GM19240 (cell line): Measurements from ENCODE around the gene OTULIN.

ENCODE experiments used
- DNase-seq: peaks from one replicate; pipeline ENCODE4 v3.0.0; 2011; ENCODE audit warnings: low spot score; ENCODE audit not compliant: insufficient read length

Gene OTULIN

DNA sequence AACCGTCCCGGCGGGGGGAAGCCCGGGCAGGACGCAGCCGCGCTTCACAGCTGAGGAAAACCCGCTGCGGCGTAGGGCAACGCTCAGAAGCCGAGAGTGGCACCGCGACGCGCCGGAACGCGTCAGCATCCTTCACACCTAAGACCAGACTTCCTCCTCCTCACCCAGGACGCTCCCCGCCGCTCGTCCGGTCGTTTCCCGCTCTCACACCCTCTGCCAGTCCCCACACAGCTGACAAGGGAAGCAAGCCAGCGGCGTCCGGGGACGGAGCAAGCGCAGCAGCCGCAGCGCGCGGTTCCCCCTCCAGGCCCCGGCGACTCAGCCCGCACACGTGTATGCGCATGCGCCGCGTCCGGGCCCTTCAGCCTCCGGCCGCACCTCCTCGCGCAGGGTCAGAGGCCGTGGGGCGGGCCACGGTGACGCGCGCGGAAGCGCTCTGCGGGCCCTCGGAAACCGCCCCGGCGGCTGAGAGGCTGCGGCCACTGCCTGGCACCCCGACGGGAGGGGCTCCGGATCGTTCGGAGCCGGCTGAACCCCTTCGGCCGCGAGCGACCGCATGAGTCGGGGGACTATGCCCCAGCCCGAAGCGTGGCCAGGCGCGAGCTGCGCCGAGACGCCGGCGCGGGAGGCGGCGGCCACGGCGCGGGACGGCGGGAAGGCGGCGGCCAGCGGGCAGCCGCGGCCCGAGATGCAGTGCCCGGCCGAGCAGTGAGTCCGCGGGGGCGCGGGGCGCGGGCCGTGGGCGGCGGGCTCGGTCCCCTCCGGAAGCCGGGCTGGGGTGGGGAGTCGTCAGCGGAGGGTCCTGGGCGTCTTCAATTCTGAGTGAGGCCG lies at the start of gene OTULIN:
TSS of gene OTULIN (plus strand) at position 449 of the 831 bp plus-strand sequence. CDS start at position 557, 108 bp downstream.
- DNase-seq, result peak; percentile 76

DNA sequence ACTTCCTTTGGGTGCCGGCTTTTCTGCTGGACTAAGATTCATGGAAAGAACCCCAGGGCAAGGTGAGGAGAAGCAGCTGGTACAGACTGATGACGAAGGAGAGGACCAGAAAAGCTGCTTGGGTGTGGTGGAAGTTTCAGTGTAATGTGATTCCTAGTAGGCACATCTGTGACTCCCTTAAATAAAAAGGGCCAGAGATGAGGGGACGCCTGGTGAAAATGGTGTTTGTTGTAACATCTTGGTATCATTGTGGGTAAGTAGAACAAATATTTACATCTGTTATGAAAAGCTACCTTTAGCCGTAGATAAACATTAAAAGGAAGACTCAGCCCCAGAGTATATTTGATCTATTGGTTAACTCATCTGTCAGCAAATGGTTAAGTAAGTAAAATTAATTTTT lies 49.2 kb upstream of the OTULIN start:
- no peak for DNase-seq

DNA sequence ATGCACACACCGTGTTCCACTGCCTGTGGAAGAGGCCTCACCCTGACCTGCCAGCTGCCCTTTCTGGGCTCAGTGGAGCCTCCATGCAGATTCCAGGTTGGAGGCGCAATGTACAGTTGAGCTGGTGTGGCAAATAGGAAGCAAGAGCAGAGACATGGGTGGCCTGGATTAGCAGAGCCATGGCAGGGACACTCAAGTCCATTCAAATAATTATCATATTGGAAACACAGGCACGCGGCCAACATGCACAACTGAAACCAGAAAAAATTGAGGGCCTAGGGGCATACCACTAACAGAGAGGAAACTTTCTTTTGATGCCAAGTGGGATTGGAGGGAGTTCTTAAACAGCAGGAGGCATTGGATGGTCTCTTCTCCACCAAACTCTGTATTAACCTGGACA lies 47.1 kb upstream of the OTULIN start:
- DNase-seq, result no peak

DNA sequence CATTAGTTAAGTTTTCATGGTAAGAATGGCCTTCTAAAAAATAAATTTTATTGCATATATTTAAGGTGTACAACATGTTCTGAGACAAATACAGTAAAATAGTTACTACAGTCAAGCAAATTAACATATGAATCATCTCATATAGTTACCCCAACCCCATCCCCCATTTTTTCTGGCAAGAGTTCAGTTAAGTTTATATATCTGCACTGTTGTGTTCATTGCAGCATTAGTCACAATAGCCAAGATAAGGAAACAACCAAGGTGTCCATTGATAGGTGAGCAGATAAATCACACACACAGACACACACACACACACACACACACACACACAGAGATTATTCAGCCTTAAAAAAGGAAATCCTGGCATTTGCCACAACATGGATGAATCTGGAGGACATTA lies 37.2 kb upstream of the OTULIN start:
- DNase-seq, result no peak

DNA sequence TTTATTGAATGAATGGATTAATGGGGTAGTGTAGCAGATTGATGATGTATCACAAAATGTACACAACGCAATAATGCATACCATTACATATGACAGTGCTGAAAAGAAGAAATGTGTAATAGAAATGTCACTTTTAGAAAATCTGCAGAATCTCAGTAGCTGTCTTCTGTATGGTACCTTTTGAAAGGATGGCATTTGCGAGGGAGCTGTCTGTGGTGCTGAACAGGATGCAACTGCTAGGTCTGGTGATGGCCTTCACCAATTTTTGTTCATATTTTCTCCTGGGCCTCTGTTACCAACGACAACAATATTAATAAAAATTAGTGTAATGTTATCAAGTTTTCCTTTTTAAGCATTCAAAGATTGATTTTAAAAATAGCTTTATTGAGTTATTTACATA lies 36.2 kb upstream of the OTULIN start:
- DNase-seq, result peak; percentile 28

DNA sequence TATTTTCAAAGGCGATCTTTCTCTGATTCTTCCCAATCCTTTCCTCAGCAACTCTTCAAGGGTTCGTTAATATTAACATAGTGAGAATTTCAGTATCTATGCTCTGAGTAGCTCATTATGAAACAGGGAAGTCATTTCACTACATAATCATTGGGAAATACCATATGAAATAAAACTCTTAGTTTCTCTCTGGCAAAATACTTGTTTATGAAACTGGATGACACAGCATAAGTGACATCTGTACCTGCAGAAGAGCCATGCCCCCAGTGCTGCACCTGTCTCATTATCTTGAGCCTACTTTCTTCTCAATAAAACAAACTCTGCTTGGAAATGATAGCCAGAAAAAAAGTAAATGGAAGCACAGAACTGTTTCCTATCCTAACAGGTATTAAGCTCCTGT lies 33.8 kb upstream of the OTULIN start:
- no peak for DNase-seq

DNA sequence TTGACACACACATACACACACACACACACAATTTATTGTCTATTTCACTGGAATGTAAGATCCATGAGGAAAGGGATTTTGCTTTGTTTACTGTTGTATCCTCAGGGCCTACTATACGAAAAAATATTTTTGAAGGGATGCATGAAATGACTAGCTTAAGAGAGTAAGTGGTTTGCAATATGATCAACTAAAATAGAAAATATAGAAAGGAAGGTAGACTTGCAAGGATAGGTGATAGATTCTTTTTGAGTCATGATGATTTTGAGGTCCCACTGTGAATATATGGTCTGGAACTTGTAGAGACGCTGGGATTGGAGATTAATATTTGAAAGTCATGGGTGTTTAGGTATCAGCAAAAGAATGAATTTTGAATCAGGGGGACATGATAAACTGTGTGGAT lies 28.9 kb upstream of the OTULIN start:
- no peak for DNase-seq

DNA sequence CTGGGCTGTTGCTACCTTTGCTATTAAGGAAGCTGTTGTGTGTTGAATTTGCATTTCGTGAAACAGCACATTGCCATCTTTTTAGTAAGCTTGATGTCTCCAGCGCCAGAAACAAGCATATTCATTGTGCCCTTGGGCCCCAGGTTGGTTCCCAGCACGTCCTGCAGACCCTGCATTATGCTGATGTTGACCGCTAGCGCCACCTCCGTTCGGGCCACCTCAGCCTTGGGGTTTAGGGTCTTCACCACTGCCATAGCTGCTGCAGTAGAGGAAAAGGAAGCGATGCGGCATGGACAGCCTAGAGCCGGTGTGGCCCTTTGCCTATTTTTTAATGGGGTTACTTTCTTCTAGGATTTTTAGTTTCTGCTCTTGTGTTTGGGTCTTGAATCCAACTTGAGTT lies 23.8 kb upstream of the OTULIN start:
- DNase-seq, result no peak

DNA sequence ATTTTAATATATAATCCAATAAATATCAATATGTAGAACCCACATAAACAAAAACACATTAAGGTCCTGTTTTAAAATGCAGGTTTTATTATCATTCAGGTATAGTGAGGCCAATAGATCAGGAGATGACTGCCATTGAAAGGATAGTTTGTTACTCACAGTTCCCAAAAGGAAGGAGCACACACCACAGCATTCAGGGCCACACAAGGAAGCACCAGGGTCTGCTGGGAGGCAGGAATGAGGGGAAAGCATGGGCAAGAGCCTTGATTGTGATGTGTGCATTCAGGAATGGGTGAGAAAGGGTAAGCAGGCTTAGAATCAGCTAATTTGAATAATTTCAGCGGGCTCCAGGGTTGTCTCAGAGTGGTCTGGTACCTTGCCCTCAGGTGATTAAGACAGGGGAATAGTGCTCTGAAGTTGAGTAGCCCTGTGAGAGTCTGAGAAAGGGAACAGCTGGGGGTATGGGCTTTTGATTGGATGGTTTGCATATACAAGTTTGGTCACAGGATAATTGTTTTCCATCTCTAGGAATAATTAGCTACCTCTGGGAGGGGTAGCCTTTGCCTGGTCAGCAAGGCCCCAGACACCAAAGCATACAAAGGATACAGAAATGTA lies 19.8 kb upstream of the OTULIN start:
- no peak for DNase-seq

DNA sequence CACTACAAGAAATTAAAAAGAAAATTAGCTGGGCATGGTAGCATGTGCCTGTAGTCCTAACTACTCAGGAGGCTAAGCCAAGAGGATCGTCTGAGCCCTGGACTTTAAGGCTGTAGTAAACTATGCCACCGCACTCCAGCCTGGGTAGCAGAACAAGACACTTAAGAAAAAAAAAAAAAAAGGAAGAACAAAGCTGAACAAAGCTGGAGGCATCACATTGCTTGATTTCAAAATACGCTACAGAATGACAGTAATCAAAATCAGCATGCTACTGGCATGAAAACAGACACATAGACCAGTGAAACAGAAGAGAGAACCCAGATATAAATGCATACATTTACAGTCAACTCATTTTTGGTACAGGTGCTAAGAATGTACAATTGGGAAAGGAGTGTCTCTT lies 14.5 kb upstream of the OTULIN start:
- no peak for DNase-seq

DNA sequence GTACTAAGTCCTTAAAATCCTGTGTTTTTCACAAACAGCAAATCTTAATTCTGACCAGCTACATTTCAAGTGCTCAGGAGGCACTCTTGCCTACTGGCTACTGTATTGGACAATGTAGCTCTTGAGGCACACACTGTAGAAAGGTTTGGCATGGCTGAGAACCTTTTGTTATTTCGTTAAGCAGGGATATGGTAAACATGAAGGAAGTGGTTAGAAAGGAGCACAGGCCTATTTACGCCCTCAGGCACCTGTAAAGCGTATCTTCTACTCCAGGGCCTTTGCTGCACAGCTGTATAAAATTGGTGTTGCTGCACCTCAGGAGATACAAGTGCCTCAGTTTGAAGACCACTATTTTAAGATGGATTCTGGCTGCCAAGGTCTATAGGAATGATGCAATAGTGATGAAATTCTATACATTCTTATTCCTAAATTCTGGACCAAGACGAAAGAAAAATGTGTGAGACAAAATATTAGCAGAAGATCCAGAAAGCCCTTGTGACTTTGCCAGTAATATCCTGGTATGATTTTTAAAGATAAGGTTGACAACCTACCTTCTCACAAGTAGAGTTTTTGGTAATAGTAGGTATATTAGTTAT lies 9.3 kb upstream of the OTULIN start:
- no peak for DNase-seq

DNA sequence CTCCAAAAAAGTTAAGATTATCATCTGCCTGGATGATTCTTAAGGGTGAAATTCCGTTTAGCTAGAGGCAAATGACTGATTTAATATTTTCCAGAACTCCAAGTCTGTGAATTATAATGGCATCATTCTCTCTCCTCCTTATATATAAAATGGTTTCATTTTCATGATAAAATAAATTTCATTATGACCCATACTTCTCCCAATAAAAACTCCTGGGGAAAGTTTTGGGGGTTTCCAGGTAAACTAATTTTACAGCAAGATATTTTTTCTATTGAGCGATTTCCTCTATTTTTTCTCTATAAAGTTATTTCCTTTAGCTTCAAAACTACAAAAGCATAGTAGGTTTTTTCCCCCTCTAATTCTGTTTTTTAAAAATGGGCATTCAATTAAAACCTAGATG lies 7.6 kb upstream of the OTULIN start:
- DNase-seq, result no peak

DNA sequence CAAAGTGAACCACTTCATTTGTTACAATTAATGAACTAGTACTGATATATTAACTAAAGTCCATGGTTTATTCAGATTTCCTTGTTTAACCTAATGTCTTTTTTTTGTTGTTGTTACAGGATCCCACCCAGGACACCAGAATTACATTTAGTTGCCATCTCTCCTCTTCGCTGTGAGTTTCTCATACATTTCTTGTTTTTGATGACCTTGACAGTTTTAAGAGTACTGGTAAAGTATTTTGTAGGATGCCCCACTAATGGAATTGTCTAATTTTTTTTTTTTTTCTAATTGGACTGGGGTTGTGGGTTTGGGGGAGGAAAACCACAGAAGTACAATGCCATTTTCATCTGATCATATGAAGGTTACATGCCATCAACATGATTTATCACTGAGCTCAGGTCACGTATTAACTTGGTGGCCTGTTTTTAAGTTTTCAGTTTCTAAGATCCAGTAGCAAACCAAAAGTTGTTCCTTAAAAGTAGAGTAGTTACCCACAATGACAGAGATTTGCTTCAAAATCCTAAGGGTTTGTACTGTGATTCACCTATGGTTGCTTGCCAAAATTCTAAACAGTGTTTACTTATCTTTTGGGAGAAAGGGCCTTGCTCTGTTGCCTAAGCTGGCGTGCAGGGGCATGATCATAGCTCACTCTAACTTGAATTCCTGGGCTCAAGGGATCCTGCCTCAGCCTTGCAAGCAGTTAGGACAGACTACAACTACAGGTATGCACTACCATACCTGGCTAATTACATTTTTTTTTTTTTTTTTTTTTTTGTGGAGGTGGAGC lies 4.5 kb upstream of the OTULIN start:
- no peak for DNase-seq

DNA sequence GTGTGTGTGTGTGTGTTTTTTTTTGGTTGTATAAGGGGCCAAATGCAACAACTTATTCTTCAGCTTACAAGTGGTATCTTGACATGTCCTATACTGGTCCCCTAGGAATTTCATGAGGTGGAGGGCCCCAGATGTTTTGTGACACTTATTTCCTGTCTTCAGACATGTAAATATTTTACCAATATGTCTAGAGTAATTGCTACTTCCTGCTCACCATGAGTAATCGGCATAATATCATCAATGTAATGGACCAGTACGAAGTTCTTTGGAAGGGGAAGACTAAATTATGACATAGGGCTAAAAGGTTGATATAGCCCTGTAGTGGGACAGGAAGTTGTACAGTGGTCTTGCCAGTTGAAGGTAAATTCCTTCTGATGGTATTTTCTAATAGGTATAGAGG lies 3.7 kb upstream of the OTULIN start:
- DNase-seq, result no peak

DNA sequence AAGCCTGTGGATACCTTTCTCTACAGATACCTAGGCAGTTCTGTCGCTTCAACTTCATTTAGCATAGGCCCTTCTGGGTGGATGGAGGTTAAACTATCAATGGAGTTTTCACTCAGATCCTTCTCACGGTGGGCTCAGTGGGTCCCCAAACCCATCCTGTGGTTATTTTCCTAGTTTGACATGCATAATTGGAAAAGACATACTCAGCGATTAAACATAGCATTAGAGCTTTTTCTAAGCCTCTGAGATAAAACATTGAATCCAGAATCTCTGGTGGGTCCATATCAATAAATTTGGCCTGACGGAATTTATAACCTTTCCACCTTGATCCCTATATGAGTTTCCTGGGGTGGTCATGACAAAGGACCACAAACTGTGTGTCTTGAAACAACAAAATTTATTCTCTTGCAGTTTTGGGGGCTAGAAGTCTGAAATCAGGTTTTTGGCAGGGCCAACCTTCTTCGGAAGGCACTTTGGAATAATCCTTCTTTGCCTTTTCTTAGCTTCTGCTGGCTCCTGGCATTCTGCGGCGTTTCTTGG lies 1.7 kb upstream of the OTULIN start:
- no peak for DNase-seq

DNA sequence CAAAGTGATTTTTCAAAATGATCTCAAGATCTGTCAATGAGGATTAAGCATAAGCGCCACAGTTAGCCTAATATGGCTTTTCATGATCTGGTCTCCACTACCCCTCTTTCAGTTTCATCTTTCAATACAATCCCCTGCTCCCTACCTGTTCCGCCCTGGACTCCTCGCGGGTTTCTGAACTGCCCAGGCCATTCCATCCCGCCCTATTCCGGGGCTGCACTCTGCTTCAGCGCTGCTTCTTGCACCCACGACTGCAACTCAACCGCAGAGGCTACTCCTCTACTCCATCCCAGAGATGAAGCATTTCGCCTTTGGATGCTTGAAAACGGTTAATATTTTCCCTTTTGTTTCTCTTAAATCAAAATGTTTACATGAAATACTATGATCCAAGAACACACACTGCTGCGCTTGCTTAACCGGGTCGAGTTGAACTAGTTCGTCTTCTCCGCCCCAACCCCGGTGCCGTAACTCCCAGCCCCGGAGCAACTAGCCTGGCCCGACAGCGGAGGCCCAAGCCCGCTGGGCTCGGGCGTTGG lies 716 bp upstream of the OTULIN start:
- DNase-seq, result no peak

DNA sequence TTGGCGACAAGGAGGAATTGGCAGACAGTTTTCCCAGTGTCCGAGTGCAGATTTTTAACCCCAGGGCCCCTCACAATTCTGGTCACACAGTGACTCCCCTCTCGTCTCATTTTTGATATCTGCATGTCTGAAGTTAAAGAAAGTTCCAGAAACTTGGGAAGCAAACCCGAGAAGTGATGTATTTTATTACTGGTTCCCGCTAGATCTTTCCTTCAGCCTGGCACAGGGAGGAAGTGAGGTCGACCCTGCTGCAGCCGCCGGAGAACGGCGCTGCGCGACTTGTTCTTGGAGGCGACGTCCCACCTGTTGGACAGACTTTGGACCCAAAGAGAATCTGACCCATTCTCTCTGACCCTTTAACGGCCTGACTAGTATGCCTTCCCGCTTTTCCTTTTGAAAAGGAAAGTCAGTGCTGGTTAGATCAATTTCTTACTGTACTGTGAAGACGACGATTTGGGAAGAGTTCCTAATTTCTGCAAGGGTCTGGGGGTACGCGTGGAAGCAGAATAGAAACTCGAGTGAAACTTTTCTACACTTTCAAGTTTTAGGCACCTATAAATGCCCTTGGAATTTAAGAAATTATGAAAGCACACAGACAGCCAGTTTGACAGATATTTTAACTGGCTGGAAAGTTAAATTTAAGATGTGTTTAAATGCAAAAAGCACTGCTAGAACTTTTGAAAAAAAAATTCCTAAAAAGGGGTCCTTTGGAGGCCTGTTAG lies 744 bp downstream of the OTULIN start:
- DNase-seq, result no peak

DNA sequence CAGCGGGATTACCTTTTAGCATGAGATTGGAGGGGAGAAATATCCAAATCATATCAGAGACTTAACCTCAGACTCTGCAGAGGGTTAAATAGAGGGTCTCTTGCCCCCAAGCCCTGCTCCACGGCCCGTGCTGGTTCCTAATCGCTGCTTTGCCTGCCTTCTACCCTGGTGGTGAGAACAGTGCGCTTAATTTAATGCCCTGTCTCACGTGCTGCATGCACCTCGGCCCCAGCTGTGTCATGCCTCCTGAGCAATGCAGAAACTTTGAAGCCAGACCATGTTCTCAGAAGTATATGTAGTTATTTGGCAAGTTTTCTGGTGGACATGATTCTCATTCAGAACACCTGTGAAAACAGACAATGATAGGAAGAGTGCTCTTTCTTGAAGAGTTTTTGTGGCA lies 1.4 kb downstream of the OTULIN start:
- DNase-seq, result peak; percentile 50

DNA sequence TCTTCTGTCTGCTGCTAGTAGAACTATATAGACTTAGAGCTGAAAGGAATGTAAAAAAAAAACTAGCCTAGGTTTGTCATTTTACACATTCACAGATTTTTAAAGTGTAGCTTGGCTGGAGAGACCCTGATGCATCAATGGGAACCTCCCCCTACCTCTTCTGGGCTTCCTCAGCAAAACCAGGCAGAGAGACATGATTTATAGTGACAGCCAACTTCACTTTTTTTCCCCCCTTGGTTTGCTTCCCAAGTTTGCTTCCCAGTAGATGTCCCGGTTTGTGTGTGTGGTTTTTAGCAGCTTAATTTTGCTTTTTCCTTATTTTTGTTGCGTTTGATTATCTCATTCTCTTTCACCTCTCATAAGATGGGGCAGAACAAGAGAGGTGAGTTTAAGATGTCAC lies 1.8 kb downstream of the OTULIN start:
- no peak for DNase-seq

DNA sequence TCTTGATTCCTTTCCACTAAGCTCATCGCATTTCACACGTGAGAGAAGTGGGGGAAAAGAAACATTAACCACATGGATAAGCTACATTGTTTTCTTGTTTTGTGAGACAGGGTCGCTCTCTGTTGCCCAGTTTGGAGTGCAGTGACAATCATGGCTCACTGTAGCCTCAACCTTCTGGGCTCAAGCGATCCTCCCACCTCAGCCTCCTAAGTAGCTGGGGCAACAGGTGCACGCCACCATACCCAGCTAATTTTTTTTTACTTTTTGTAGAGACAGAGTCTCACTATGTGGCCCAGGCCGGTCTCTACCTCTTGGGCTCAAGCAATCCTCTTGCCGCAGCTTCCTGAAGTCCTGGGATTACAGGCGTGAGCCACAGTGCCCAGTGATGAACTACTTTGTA lies 2.8 kb downstream of the OTULIN start:
- no peak for DNase-seq

DNA sequence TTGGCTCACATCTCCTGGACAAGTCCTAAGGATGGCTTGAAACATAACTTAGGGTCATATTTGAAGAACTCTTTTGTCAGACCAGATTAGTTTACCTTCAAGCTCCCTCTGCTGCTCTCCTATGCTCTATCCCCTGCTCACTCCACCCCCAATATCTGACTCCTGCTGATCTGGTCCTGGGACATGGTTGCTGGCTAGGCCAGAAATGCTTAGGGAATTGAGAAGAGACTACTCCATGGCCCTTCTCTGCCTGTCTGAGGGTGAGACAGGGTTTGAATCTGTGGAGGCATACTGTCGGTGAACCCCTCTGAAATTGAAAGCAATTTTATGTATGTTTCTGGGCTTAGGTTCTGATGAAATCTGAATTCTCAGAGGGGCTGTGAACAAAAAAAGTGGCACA lies 3.3 kb downstream of the OTULIN start:
- no peak for DNase-seq
